H1 (cell line): ENCODE results near the gene TBX2. TPM values are rescaled to one million over a fixed set of nuclear protein-coding genes. Genes with fewer than 3 reads are reported as not detected.

Experiments used
- CTCF ChIA-PET: fragments of 300-600 bp; sonication (Branson Sonifier 250); formaldehyde crosslinking; loops from one replicate; lab custom pipeline; 2021; ENCODE audit not compliant: partially characterized antibody; lab: Charles Lee
- POLR2A ChIA-PET: fragments of 300-600 bp; sonication (Branson Sonifier 250); formaldehyde crosslinking; loops from one replicate; lab custom pipeline; 2021; ENCODE audit warnings: inconsistent platforms; ENCODE audit not compliant: partially characterized antibody; lab: Charles Lee
- DNase-seq, 2 experiments: peaks; one replicate each; pipeline versions ENCODE4 v3.0.0 to v3.0.0-alpha.2; 2010 to 2022; ENCODE audit warnings: low spot score in 2 of 2, low read depth in 1 of 2, mixed read lengths in 1 of 2
- FAIRE-seq: peaks from 2 replicates; lab custom pipeline; 2011; peaks lifted over from hg19 to GRCh38; lab: Jason Lieb, UNC
- H2AFZ ChIP-seq: 2 replicates; pipeline ENCODE4 v1.8.1; 2012; ENCODE audit warnings: low read length, inconsistent platforms
- H2AK5ac ChIP-seq: 2 replicates; pipeline ENCODE4 v1.6.1; 2013; ENCODE audit warnings: low read depth, low read length
- H2BK120ac ChIP-seq: replicated peaks from 2 replicates; pipeline ENCODE3; 2013; ENCODE audit warnings: low read depth, low read length, inconsistent platforms
- H2BK12ac ChIP-seq: 2 replicates; pipeline ENCODE4 v1.6.1; 2013; ENCODE audit warnings: low read depth, low read length
- H2BK15ac ChIP-seq: 2 replicates; pipeline ENCODE4 v1.6.1; 2013; ENCODE audit warnings: low read length
- H2BK20ac ChIP-seq: 2 replicates; pipeline ENCODE4 v1.6.1; 2013; ENCODE audit warnings: low read length
- H2BK5ac ChIP-seq: 2 replicates; pipeline ENCODE4 v1.6.1; 2013; ENCODE audit warnings: low read depth, low read length
- H3K14ac ChIP-seq: 2 replicates; pipeline ENCODE4 v1.6.1; 2013; ENCODE audit warnings: inconsistent platforms; ENCODE audit not compliant: insufficient read length
- H3K18ac ChIP-seq: 2 replicates; pipeline ENCODE4 v1.6.1; 2013; ENCODE audit warnings: low read length; ENCODE audit errors: extremely low read depth
- H3K23ac ChIP-seq: 2 replicates; pipeline ENCODE4 v1.6.1; 2013; ENCODE audit warnings: inconsistent platforms; ENCODE audit not compliant: insufficient read length
- H3K23me2 ChIP-seq: 2 replicates; pipeline ENCODE4 v1.6.1; 2013; ENCODE audit warnings: low read depth, low read length
- H3K27ac ChIP-seq: 2 replicates; pipeline ENCODE4 v1.6.1; 2011; ENCODE audit warnings: low read depth, low read length, inconsistent platforms
- H3K27me3 ChIP-seq, 4 experiments: replicated peaks in 1 of 4; 1 replicate in 1 of 4; 2 replicates in 3 of 4; pipeline versions ENCODE4 v1.6.1 to v1.8.1; 2011 to 2013; ENCODE audit warnings: low read length in 3 of 4, mild to moderate bottlenecking in 3 of 4, inconsistent platforms in 2 of 4, mixed read lengths in 2 of 4, moderate library complexity in 1 of 4; ENCODE audit not compliant: control insufficient read depth in 3 of 4, insufficient read depth in 3 of 4; ENCODE audit errors: extremely low read depth in 1 of 4
- H3K36me3 ChIP-seq, 4 experiments: 2 replicates each; pipeline versions ENCODE4 v1.6.1 to v1.8.1; 2011 to 2013; ENCODE audit warnings: mild to moderate bottlenecking in 4 of 4, low read length in 3 of 4, moderate library complexity in 2 of 4, control low read depth in 1 of 4, inconsistent platforms in 1 of 4; ENCODE audit not compliant: insufficient read depth in 4 of 4, control insufficient read depth in 2 of 4
- H3K4ac ChIP-seq: replicated peaks from 2 replicates; pipeline ENCODE3; 2013; ENCODE audit warnings: low read length, low read depth, mixed read lengths, inconsistent platforms; ENCODE audit not compliant: insufficient read length
- H3K4me1 ChIP-seq, 4 experiments: replicated peaks in 1 of 4; 1 replicate in 1 of 4; 2 replicates in 3 of 4; pipeline versions ENCODE4 v1.6.1 to v1.8.1; 2011 to 2013; ENCODE audit warnings: low read length in 3 of 4, inconsistent platforms in 2 of 4, mixed read lengths in 1 of 4; ENCODE audit not compliant: insufficient read depth in 4 of 4, control insufficient read depth in 3 of 4
- H3K4me2 ChIP-seq, 2 experiments: 2 replicates each; pipeline versions ENCODE4 v1.6.1 to v1.8.1; 2011 to 2013; ENCODE audit warnings: low read depth in 2 of 2, low read length in 2 of 2, control low read depth in 1 of 2, inconsistent platforms in 1 of 2, mild to moderate bottlenecking in 1 of 2; ENCODE audit not compliant: insufficient read depth in 1 of 2
- H3K4me3 ChIP-seq, 4 experiments: fragments of 200-600, 300-600 bp in 1 of 4; sonication (generic), shearing (Covaris generic), sonication (Bioruptor Twin) in 1 of 4; 2 replicates each; pipeline versions ENCODE4 v1.5.1 to v1.8.1; 2011 to 2016; ENCODE audit warnings: low read length in 4 of 4, low read depth in 3 of 4, control low read depth in 2 of 4, inconsistent platforms in 2 of 4, mild to moderate bottlenecking in 2 of 4, mixed read lengths in 1 of 4, moderate library complexity in 1 of 4; ENCODE audit not compliant: insufficient read depth in 2 of 4; ENCODE audit errors: extremely low read depth in 1 of 4
- H3K56ac ChIP-seq: replicated peaks from 2 replicates; pipeline ENCODE3; 2013; ENCODE audit warnings: low read depth, mild to moderate bottlenecking, mixed read lengths, low read length, inconsistent platforms; ENCODE audit not compliant: insufficient read length
- H3K79me1 ChIP-seq: 2 replicates; pipeline ENCODE4 v1.6.1; 2013; ENCODE audit warnings: low read depth, low read length, control low read depth
- H3K79me2 ChIP-seq, 2 experiments: 2 replicates each; pipeline versions ENCODE4 v1.6.1 to v1.8.1; 2012 to 2013; ENCODE audit warnings: low read length in 2 of 2, mild to moderate bottlenecking in 2 of 2, inconsistent platforms in 1 of 2; ENCODE audit not compliant: insufficient read depth in 2 of 2, control insufficient read depth in 1 of 2
- H3K9ac ChIP-seq, 4 experiments: replicated peaks in 1 of 4; 1 replicate in 1 of 4; 2 replicates in 3 of 4; pipeline versions ENCODE4 v1.6.1 to v1.8.1; 2011 to 2013; ENCODE audit warnings: low read depth in 3 of 4, low read length in 3 of 4, control low read depth in 2 of 4, mild to moderate bottlenecking in 2 of 4, moderate library complexity in 2 of 4, inconsistent platforms in 1 of 4; ENCODE audit errors: extremely low read depth in 1 of 4
- H3K9me3 ChIP-seq, 2 experiments: 2 replicates each; pipeline versions ENCODE4 v1.6.1 to v1.8.1; 2012 to 2013; ENCODE audit warnings: mild to moderate bottlenecking in 2 of 2, moderate library complexity in 2 of 2, control low read depth in 1 of 2, inconsistent platforms in 1 of 2, low read depth in 1 of 2, low read length in 1 of 2, mixed read lengths in 1 of 2; ENCODE audit not compliant: insufficient read depth in 2 of 2
- H4K20me1 ChIP-seq, 2 experiments: replicated peaks in 1 of 2; 2 replicates each; pipeline versions ENCODE3 to v1.8.1; 2011 to 2013; ENCODE audit warnings: inconsistent platforms in 2 of 2, low read length in 2 of 2, mild to moderate bottlenecking in 1 of 2; ENCODE audit not compliant: insufficient read depth in 2 of 2, control insufficient read depth in 1 of 2
- H4K5ac ChIP-seq: 2 replicates; pipeline ENCODE4 v1.6.1; 2013; ENCODE audit warnings: low read length, low read depth, mixed read lengths, inconsistent platforms; ENCODE audit not compliant: insufficient read length
- H4K8ac ChIP-seq: 2 replicates; pipeline ENCODE4 v1.8.0; 2013; ENCODE audit warnings: mild to moderate bottlenecking, moderate library complexity, low read length, inconsistent platforms; ENCODE audit not compliant: insufficient read depth; ENCODE audit errors: extremely low read depth
- H4K91ac ChIP-seq: replicated peaks from 2 replicates; pipeline ENCODE3; 2013; ENCODE audit warnings: low read length, mixed read lengths, inconsistent platforms; ENCODE audit not compliant: insufficient read length
- CBX8 ChIP-seq: fragments of 300-800, 300-1000 bp; sonication (generic); IDR thresholded peaks from 2 replicates; pipeline ENCODE4 v1.7.1; 2016; ENCODE audit warnings: low read depth, low read length, borderline replicate concordance
- CHD2 ChIP-seq: IDR thresholded peaks from 2 replicates; pipeline ENCODE4 v1.6.1; 2012; ENCODE audit warnings: low read length, improper control_type of control experiment
- KDM4A ChIP-seq: IDR thresholded peaks from one replicate; pipeline ENCODE4 v1.7.1; 2012; ENCODE audit warnings: low read depth, mild to moderate bottlenecking, moderate library complexity, low read length, inconsistent platforms; ENCODE audit not compliant: severe bottlenecking
- MAFK ChIP-seq: IDR thresholded peaks from 2 replicates; pipeline ENCODE4 v1.6.1; 2012; ENCODE audit warnings: low read depth, mild to moderate bottlenecking, improper control_type of control experiment, low read length
- NRF1 ChIP-seq: IDR thresholded peaks from 2 replicates; pipeline ENCODE4 v1.6.1; 2011; ENCODE audit warnings: mild to moderate bottlenecking, low read depth, low read length, improper control_type of control experiment
- POU5F1 ChIP-seq: IDR thresholded peaks from 2 replicates; pipeline ENCODE4 v1.6.1; 2011; ENCODE audit warnings: low read depth, mild to moderate bottlenecking, low read length, moderate library complexity
- TCF12 ChIP-seq: IDR thresholded peaks from 2 replicates; pipeline ENCODE4 v1.6.1; 2011; ENCODE audit warnings: low read depth, mild to moderate bottlenecking, low read length
- WGBS, 2 experiments: shearing (Covaris generic) in 1 of 2; methylation state at CpG; one replicate each; pipeline versions ENCODE4 v1.1.6 to v1.1.7; 2013 to 2015; ENCODE audit warnings: low lambda C conversion rate in 2 of 2, mixed read lengths in 2 of 2, inconsistent platforms in 1 of 2, low coverage in 1 of 2, missing lambda C conversion rate in 1 of 2; ENCODE audit not compliant: insufficient replicate concordance in 2 of 2, insufficient coverage in 1 of 2, insufficient read length in 1 of 2; ENCODE audit errors: extremely low coverage in 1 of 2, missing lambda C conversion rate in 1 of 2; 5-methylcytosine and 5-hydroxymethylcytosine counted together
- polyA plus RNA-seq, 7 experiments: library from polyadenylated mRNA; depleted of rRNA in 3 of 7; stranded (reverse) in 5 of 7; unstranded in 2 of 7; fragments of >200 nt in 5 of 7; fragments of 200-250 nt in 2 of 7; gene quantifications; 1 replicate in 5 of 7; 2 replicates in 1 of 7; 4 replicates in 1 of 7; pipeline versions ENCODE4 v1.2.1 to v1.2.3, GENCODE V29; 2011 to 2013; ENCODE audit warnings: missing spikeins in 2 of 7, mixed read lengths in 2 of 7
- total RNA-seq: library from RNA; stranded (reverse); fragmentation: NEBNext Ultra II Directional; extraction: Animal tissue kit (Norgen Biotek cat#: 25700); gene quantifications from 2 replicates; pipeline ENCODE4 v1.2.1, GENCODE V29; 2021
- TF ChIP-seq, protein P1 (sequence below): IDR thresholded peaks from 2 replicates; pipeline ENCODE4 v1.6.1; 2012; ENCODE audit warnings: inconsistent platforms

Gene TBX2
- total and polyA plus RNA-seq, 2 of the 8 experiments (the other 6 are each of a cell fraction or from before 2014, with no cell fraction given) = not detected

DNA sequence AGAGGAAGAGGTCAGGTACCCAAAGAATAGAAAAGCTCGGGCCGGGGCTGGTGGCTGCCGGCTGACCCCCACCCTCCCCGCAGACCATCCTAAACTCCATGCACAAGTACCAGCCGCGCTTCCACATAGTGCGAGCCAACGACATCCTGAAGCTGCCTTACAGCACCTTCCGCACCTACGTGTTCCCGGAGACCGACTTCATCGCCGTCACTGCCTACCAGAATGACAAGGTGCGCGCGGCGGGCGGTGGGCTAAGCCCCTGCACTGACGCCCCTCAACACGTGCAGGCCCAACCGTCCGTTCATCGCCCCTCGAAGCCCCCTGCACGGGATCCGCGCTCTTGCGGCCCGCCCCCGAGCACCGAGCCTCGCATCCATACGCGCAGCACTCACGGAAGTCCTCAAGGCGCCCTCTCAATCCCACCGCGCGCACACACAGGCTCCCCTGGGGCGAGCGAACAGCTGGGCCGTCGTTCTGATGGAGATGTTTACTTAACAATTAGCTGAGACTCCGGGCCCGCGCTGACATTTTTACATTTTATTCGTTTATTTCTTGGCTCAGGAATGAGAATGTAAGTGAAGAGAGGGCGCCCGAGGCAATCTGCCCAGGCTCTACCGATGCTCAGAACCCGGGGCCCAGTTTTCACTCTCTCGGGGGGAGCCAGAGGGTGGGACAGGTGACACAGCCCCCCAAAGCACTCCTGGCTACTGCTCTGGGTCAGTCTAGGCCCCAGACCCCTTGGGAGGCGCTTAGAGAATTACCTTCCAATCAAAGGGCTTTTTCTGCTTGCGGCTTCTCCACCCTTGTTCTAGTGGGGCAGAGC lies 3.5 kb downstream of the TBX2 start:
- H3K36me3 ChIP-seq = peaks cover 0 to 18% (median 0%) of the 10 kb centered on the region in 4 experiments; a peak in 1 of 8 replicates
- peak overlapping the region; percentile 48 to 65 for H3K4me2 ChIP-seq
- H2BK5ac ChIP-seq = no peak overlapping the region
- no peak overlapping the region for H4K5ac ChIP-seq
- H3K27ac ChIP-seq = no peak overlapping the region
- no peak overlapping the region for H3K9ac ChIP-seq
- no peak overlapping the region for H3K4ac ChIP-seq
- H2BK20ac ChIP-seq = 0 out of 2 replicates have a peak overlapping the region, but pooled peaks have one; percentile 4
- no peaks in the 10 kb centered on the region; a peak in 1 of 4 replicates for H3K9me3 ChIP-seq
- peak overlapping the region; percentile 24; the same call in 1 of the 2 replicates for H2AK5ac ChIP-seq
- no peak overlapping the region for H3K56ac ChIP-seq
- H4K8ac ChIP-seq = 0 out of 2 replicates have a peak overlapping the region, but pooled peaks have one; percentile 3
- no peak overlapping the region for H2BK120ac ChIP-seq
- peak overlapping the region; percentile 96 for H2BK12ac ChIP-seq
- peak in 1 of 2 experiments; percentile 61 for DNase-seq
- peaks cover 2% of the 10 kb centered on the region; the same call in 1 of the 2 replicates for H3K23me2 ChIP-seq
- H3K4me1 ChIP-seq = peaks cover 0 to 43% (median 27%) of the 10 kb centered on the region in 4 experiments; a peak in 6 of 7 replicates
- 3% methylated on average over 50 of the region's 55 CpGs; no CpG with 5 or more reads in 1 of the 2 experiments for WGBS, 2 experiments
- FAIRE-seq = no peak
- H3K27me3 ChIP-seq = peaks cover 99 to 100% (median 100%) of the 10 kb centered on the region in 4 experiments
- H3K14ac ChIP-seq = no peak overlapping the region
- CTCF ChIA-PET = interaction anchor here (0.9 to 6.8 kb wide), 6 partner anchors 9 to 431 kb away, joined by 3 to 31 read pairs (median 4); no protein-coding TSS in a partner anchor
- H3K18ac ChIP-seq = no peak overlapping the region; the same call in 1 of the 2 replicates
- H3K23ac ChIP-seq = no peak overlapping the region
- H4K20me1 ChIP-seq = peaks cover 42 to 44% of the 10 kb centered on the region in 2 experiments
- no peak overlapping the region; the same call in 1 of the 2 replicates for H2BK15ac ChIP-seq
- H3K4me3 ChIP-seq = peak overlapping the region in 1 of 4 experiments; percentile 49; a peak in 2 of 8 replicates
- H3K79me2 ChIP-seq = no peaks in the 10 kb centered on the region
- no peak overlapping the region for H2AFZ ChIP-seq
- no peaks in the 10 kb centered on the region for H3K79me1 ChIP-seq
- no peak overlapping the region for H4K91ac ChIP-seq
- POLR2A ChIA-PET = interaction anchor here (0.7 to 1.3 kb wide), 3 partner anchors 8 to 51 kb away, joined by 3 to 4 read pairs (median 3); no protein-coding TSS in a partner anchor
- TF ChIP-seq CHD2 = no peak
- TF ChIP-seq POU5F1 = no peak
- no peak for TF ChIP-seq NRF1
- no peak for TF ChIP-seq MAFK
- peak; percentile 44 for TF ChIP-seq KDM4A
- peak; percentile 21; the same call in 1 of the 2 replicates for TF ChIP-seq TCF12
- peak; percentile 8; the same call in 1 of the 2 replicates for TF ChIP-seq CBX8
- TF ChIP-seq, protein P1, sequence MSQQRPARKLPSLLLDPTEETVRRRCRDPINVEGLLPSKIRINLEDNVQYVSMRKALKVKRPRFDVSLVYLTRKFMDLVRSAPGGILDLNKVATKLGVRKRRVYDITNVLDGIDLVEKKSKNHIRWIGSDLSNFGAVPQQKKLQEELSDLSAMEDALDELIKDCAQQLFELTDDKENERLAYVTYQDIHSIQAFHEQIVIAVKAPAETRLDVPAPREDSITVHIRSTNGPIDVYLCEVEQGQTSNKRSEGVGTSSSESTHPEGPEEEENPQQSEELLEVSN = peak; percentile 60; the same call in 1 of the 2 replicates
